Hepatocyte (in vitro differentiated cells): Measurements from ENCODE around the gene UCMA.

Experiments used
- EZH2 ChIP-seq: fragments of 200-600 bp; sonication (generic); IDR thresholded peaks from 2 replicates; pipeline ENCODE4 v1.6.1; 2016; ENCODE audit warnings: antibody characterized with exemption, mild to moderate bottlenecking, borderline replicate concordance
- TF ChIP-seq, protein P1 (sequence below): fragments of 200-600 bp; sonication (generic); IDR thresholded peaks from 2 replicates; pipeline ENCODE4 v1.5.1; 2016; ENCODE audit warnings: antibody characterized with exemption, mild to moderate bottlenecking; ENCODE audit not compliant: poor library complexity

DNA sequence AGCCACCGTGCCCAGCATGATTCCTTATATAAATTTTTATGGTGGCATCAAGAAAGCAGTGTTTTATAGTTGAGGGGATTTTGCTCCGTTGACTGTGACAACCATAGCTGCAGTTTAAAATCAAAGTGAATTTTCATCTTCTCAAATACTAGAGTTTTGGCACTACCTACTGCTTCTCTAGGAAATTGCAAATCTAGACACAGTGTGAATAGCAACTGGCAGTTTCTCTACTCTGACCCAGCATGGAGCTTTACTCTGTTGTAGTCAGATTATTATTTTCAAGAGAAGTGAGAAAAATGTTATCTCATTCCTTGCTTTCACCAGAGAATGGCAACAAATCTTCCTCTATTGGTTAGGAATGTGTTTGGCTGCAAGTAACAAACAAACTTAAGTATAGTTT is 49.9 kb downstream of the UCMA start:
- TF ChIP-seq EZH2, result no peak
- TF ChIP-seq, protein P1, sequence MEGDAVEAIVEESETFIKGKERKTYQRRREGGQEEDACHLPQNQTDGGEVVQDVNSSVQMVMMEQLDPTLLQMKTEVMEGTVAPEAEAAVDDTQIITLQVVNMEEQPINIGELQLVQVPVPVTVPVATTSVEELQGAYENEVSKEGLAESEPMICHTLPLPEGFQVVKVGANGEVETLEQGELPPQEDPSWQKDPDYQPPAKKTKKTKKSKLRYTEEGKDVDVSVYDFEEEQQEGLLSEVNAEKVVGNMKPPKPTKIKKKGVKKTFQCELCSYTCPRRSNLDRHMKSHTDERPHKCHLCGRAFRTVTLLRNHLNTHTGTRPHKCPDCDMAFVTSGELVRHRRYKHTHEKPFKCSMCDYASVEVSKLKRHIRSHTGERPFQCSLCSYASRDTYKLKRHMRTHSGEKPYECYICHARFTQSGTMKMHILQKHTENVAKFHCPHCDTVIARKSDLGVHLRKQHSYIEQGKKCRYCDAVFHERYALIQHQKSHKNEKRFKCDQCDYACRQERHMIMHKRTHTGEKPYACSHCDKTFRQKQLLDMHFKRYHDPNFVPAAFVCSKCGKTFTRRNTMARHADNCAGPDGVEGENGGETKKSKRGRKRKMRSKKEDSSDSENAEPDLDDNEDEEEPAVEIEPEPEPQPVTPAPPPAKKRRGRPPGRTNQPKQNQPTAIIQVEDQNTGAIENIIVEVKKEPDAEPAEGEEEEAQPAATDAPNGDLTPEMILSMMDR, result no peak
